Measurements from ENCODE around the gene EXOC8. TPM values are rescaled to one million over a fixed set of nuclear protein-coding genes. Genes with fewer than 3 reads are reported as not detected.
"Not testable (repeated sequence)": the region's sequence is repeated elsewhere in the genome, so short reads cannot be mapped to it uniquely, and the experiment has no call there.

Gene EXOC8
- total RNA-seq, 1 experiment from 2014 or later, result 15.2 TPM

DNA sequence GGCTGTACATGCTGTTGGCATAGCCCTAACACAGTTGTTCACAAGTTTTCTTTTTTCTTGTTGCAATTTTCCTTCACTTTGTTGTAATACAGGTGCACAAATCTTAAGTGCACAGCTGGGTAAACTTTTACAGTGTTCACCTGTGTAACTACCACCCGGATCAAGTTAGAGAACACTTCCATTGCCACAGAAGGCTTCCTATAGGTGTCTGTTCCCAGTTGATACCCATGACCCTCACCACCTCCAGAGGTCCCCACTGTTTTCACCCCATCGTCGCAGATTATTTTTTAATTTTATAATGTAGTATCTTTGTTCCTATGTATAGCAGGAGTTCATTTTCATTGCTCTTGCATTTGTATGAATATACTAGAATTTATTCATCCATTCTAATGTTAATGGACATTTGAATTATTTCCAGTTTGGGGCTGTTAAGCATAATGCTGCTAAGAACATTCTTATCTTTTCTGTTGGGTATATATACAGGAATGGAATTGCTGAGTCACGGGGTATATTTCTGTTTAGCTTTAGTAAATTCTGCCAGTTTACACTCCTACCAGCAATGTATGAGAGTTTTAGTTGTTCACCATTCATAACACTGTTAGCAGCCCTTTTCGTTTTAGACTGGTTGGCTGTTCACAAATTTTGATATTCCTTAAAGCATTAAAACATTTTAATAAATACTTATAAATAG, 16.8 kb upstream of the EXOC8 start:
- no peak for DNase-seq (ENCODE audit: low read depth)

DNA sequence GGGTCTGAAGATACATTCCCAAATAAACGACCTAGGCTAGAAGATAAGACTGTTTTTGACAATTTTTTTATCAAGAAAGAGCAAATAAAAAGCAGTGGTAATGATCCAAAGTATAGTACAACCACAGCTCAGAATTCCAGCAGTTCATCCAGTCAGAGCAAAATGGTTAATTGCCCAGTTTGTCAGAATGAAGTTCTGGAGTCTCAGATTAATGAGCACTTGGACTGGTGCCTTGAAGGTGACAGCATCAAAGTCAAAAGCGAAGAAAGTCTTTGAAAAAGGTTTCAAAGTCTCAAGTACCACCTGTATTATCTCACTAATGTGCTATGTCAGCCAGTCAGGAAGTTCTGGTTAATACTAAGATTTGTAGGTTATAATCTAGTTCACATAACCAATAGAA, 15.4 kb upstream of the EXOC8 start:
- no peak for DNase-seq (ENCODE audit: low read depth)

DNA sequence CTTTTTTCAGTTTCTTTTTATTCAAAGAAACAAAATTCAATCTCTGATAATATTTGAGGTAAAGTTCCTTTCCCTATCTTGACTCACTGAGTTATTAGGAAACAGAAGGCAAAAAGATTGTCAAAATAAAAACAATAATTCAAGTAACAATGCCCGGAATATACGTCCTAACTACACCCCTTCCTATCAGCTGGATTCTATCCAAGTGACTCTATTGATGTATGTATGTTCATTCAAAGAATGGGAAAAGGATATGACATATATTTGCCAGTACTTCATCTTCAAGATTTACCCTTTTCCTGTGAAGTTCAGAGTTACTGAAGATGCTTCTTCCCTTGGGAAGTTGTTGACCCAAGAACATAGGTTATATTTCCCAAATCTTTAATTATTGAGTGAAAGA, 14.2 kb upstream of the EXOC8 start:
- DNase-seq (ENCODE audit: low read depth), result no peak

DNA sequence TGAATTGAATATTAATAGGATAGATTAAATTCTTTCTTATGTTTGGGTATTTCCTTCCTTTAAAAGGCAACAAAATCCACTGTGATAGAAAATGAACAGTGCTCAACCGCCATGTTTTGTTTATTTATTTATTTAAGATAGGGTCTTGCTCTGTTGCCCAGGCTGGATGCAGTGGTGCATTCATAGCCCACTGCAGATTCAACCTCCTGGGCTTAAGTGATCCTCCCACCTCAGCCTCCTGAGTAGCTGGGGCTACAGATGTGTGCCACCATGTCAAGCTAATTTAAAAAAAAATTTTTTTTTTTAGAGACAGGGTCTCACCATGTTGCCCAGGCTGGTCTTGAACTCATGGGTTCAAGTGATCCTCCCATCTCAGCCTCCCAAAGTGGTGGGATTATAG, 11.2 kb upstream of the EXOC8 start:
- not testable (repeated sequence) for DNase-seq (ENCODE audit: low read depth)

DNA sequence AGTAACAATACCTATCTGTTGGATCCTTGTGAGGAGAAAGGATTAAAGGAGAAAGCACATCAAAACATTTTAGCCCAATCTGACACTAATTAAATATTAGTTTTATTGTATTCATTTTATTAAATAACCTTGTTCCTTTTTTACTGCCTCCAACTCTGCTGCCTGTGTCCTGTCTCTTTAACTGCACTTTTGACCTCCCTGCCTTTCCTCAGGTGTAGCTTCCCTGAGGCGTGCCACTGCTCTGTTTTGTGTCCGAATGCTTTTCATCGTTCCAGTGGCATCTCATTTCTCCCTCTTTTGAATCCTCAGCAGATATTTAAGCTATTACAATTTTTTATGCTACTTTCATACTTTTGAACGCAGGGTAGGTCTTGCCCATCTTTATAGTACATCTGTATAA, 10.8 kb upstream of the EXOC8 start:
- DNase-seq (ENCODE audit: low read depth), result no peak

DNA sequence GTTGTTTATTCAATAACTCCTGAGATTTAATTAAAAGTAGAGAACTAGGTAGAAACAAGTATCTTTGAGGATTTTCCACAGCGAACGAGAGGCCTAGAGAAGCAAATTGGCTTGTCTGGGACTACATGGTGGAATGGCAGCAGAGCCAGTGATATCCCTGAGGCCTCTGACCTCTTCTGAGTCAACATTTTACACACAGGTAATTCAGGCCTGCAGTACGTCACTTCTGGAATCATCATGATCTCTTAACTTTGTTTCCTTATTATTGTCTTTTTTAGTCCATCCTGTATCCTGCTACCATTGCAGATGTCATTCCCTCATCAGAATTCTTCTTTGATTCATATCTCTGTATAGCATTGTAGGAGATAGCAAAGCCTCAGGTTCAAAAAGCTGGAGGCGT, 10.3 kb upstream of the EXOC8 start:
- no peak for DNase-seq (ENCODE audit: low read depth)

DNA sequence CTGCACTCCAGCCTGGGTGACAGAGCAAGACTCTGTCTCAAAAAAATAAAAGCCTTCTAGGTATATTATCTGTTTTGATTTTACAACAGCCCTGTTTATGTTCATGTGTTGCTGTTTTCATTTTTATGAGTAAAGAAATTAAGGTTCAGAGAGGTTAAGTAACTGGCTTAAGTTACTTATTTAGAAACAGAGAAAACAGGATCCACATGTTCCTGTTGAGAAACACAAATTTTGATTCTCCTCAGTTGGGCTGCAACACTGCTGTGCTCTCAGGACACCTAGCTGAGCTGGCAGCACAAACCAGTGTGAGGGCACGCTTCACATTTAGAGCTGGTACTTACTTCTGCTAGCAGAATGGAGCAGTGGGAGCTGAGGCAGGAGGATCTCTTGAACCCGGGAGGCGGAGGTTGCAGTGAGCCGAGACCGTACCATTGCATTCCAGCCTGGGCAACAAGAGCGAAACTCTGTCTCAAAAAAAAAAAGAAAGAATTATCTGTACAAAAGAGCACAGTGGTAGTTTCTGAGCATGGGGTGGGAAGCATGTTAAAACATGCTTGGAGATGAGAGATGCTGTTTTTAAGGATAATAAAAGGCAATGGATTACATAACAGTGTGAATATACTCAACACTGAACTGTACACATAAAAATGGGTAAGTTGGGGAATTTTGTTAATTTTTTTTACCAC, 2.8 kb upstream of the EXOC8 start:
- no peak for DNase-seq (ENCODE audit: low read depth)

DNA sequence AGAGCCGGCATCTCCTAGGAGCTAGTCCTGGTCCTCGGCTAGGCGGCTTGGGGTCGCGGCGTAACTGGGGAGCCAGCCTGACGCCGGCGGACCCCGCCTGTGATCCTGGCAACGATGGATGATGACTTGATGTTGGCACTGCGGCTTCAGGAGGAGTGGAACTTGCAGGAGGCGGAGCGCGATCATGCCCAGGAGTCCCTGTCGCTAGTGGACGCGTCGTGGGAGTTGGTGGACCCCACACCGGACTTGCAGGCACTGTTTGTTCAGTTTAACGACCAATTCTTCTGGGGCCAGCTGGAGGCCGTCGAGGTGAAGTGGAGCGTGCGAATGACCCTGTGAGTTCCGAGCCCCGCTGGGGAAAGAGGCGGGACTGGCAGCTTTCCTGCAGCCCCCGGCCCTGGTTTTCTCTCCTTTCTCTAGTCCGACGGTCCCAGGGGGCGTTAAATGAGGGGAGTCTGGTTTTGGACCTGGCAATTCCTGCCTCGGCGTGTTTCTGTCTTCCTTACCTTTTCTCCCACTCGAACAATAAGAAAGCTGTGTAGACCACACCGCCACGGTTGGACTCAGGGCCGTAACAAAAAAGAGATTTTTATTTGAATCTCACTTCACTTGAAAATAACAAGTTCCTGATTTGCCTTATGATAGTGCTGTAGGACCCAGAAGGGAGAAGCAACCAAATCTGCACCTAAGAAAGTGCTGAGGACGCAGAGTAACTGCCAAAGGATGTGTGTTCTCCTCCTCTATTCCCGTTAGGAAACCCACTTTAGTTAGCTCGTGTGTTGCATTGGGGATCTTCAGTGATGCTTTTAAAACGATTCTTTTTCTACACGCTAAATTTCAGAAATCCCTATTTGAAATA, 847 bp upstream of the EXOC8 start, which contains the start of gene SPRTN:
SPRTN (plus strand) TSS at position 24 of the 859 bp plus-strand sequence; CDS start at position 115, 91 bp downstream.
- DNase-seq (ENCODE audit: low read depth), result peak; percentile 11

DNA sequence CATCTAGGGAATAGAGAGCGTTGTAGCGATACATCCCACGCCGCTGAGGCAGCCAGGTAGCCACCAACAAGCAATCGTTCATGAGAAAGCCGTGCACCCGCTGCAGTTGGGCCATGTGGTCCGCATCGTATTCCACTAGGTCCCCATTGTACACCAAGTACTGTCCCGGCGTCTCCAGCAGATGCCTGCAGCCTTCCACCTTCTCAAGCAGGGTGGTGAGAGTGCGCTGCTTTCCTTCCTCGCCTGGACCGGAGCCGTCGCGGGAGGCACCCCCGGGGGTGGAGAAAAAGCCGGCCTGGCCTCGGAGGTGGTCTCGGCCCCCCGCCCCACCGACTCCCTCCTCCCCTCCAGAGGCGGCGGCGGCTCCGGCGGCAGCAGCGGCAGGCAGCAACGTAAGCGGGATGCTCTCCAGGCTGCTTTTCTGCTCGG, 595 bp downstream of the EXOC8 start:
- DNase-seq (ENCODE audit: low read depth), result peak; percentile 8

DNA sequence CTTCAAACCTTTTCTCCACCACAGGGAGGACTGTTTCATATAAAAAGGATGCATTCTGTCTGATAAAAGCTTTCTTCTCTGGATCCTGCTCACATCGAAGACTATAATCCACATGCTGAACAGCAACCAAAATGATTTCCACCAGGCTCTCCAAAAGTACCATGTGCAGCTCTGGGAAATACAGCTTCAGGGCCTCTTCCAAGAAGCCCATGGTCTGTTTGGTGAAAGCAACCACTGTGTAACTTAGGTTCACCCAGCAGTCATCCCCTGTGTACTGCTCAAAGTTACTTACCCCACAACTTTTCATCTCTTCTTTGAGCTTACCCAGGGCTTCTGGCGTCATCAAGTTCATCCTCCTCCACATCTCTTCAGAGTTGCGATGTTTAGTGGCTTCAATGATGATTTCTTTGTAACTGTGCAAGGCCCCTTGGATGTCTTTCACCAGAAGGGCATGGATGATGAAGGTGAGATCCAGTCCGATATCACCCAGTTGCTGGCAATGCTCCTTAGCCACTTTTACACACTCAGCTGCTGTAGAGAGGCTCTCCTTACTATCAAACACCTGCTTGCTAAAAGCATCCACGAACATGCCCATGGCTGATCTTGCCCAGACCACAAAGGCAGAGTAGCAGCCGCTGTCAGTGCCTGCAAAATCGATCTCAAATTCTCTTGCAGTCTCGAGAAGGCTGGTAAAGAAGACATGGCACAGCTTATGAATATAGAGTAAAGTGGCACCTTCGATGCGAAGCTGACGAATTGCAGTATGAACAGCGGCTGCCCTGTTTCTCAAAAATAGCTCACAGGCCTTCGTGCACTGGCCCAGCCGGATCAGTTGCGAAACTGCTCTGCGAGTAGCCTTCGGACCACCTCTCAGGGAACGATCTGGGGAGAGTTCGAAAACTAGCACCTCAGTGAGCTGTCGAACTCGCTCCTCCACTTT, 1.7 kb downstream of the EXOC8 start:
- no peak for DNase-seq (ENCODE audit: low read depth)

DNA sequence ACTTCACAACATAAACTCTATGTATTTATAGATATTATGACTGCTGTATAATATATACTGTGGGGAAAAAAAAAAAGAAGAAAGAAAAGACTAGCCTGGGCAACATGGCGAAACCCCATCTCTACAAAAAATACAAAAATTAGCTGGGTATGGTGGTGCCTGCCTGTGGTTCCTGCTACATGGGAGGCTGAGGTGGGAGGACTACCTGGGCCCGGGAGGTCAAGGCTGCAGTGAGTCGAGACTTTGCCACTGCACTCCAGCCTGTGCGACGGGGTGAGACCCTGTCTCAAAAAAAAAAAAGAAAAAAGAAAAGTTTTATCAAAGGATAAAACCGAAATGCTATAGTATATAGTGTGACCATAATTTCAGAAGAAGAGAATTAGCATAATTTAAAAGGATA, 2.7 kb downstream of the EXOC8 start:
- no peak for DNase-seq (ENCODE audit: low read depth)

DNA sequence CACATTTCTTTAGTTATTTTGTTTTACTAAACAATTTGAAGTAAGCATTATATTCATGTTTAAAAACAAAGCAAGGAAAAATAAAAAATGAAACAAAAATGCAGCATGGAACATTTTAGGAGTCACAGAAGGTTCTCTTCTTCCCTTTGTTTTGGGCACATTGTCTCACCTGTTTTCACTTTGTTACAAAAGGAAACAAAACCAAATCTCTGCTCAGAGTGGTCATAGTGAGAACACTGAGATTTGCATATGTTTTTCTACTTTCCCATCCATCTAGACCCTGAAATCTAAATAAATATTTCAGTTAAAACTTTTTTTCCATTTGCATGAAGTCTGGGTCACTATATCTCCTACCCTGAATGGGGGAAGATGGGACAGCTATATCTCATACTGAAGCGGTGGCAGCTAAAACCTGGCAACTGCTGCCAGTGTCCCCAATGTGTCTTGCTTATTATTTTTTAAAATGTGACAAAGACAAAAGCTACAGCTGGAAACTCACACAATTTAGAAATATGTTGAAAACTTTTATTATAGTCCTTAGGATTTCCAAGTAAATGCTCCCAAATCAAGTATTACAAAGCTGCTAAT, 3.5 kb downstream of the EXOC8 start:
- no peak for DNase-seq (ENCODE audit: low read depth)

DNA sequence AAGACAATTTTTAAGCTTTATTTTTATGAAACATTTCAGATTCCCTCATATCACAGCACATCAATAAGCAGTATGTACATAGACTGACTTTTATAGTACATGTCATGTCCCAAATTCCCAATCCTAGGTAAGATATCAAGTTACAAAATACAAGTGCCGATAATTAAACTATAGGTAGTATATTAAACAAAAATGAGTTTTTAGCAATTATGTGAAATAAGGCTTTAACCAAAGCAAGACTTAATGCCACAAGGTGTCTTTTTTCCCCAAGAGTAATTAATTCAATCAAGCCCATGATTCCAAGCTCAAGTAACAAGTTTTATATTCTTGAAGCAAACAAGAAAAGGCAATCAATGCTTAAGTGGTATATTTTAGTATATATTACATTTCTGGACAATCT, 4.9 kb downstream of the EXOC8 start:
- DNase-seq (ENCODE audit: low read depth), result no peak

DNA sequence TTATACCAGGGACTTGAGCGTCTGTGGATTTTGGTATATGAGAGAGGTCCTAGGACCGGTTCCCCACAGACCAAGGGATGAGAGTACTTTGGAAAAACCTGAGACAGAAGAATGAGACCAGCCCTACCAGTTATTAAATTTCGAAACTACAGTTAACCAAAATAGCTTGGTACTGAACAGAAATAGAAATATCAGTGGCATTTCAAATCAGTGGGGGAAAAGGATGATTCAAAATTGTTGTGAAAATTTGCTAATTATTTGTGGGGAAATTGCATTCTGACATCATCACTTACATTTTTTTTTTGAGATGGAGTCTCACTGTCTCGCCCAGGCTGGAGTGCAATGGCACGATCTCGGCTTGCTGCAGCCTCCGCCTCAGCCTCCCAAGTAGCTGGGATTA, 8.2 kb downstream of the EXOC8 start:
- DNase-seq (ENCODE audit: low read depth), result no peak

DNA sequence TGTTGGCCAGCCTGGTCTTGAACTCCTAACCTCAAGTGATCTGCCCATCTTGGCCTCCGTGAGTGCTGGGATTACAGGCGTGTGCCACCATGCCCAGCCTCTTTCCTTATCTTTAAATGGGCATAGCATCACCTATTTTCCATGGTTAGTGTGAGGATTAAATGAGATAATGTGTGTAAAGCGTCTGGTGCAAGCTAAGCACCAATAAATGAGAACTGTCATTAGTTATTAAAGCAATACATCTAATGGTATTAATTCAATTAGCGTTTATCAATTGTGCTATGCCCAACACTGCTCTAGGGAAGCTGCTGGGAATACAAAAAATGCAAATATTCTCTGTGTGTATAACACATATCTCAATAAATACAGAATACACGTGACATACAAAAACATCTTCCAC, 10.0 kb downstream of the EXOC8 start:
- DNase-seq (ENCODE audit: low read depth), result no peak

DNA sequence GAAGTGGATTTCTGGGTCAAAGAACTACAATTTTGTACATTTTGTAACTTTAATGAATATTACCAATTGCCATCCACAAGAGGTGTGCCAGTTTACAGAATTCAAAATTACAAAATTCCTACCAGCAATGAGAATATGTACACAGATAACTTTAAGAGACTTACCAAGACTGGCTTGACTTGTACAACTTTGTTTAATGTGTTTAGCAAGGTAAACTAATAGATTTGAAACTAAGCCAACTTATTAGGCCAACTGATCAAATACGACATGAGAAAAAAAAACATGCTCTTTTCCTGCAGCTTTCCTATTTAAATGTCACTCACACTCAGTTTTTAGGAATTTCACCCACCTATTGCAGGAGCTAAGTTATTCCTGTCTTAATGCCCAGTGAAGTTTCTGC, 11.4 kb downstream of the EXOC8 start:
- no peak for DNase-seq (ENCODE audit: low read depth)

DNA sequence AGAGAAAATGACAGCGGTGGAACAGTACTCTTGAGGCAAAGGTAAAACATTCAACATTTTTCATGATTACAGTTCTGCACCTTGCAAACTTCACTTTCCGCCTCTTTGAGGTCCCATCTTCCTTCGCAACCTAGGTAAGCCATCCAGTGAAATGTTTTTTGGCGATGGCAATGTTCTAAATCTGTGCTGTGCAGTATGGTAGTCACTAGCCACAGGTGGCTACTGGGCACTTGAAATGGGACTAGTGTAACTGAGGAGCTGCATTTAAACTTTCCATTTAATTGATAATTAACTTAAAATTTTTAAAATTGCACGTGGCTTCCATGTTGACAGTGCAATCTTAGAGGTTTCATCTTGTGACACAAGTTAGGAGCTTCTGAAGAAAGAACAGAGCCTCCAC, 13.0 kb downstream of the EXOC8 start:
- no peak for DNase-seq (ENCODE audit: low read depth)

DNA sequence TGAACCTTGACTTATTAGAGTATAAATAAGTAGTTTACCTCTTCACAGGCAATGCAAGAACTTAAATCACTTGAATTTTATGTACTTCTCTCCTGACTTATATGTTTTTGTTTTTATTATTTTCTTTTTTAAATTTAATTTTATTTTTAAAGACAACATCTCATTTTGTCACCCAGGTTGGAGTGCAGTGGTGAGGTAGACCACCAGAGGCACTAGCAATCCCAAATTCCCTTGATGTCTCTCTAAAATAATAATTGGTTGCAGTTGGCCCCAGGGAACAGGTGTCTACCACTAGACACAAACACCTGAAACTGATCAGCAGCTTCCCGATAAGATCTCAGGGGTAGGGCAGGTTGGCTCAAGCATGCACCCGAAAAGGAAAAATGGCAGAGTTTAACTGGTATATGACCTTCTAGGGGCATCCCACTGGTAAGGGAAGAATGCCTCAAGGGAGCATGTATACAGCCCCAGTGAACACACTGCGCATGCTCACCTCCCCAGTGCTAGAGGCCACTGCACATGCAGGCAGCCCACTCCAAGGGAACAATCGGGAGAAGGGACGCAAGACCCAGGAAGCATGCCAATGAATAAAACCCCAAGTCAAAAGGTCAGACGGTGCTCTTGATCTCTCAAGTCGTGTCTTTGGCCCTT, 14.6 kb downstream of the EXOC8 start:
- DNase-seq (ENCODE audit: low read depth), result no peak

DNA sequence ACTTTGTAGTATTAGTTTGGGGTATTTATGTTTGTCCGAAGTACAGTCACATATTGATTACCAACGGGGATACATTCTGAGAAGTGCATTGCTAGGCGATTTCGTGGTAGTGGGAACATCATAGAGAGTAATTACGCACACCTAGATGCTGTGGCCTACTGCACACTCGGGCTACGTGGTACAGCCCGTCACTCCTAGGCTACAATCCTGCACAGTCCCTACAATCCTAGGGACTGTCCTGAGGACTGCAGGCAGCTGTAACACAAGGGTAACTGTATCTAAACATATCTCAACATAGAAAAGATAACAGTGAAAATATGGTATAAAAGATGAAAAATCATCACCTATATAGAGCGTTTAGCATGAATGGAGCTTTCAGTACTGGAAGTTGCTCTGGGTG, 18.6 kb downstream of the EXOC8 start:
- no peak for DNase-seq (ENCODE audit: low read depth)

DNA sequence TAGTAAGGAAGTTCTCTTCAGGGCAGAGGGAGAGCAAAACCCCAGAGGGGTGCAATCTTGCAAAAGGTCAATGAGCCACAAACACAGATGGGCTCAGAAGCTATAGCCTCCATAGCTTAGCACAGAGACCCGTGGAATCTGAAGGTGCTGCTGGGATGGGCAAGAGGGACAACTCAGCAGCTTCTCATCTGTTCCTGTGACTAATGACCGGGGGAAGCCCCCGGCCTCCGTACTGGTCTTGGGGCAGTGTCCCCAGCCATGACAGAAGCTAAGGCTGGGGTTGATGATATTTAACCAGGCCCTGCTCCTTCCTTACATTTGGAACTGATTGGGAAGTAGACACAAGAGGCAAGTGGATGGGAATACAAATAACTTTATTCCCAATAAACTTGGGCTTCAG, 19.1 kb downstream of the EXOC8 start:
- DNase-seq (ENCODE audit: low read depth), result no peak

DNA sequence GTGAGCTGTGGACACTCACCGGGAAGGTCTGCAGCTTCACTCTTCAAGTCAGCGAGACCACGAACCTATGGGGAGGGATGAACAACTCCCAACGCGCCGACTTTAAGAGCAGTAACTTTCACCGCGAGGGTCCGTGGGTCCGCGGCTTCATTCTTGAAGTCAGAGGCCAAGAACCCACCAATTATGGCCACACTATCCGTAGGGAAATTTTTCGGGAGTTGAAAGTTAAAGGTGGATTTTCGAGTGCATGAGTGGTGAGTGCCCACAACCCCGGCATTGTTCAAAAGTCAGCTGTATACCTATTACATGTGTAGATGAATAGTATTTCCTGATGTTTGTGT, 19.7 kb downstream of the EXOC8 start:
- DNase-seq (ENCODE audit: low read depth), result no peak
